T-helper 9 cell (primary cell): ENCODE measurements around the gene KRT12.

Experiments used
- DNase-seq: peaks from one replicate; pipeline ENCODE4 v3.0.0-alpha.2; 2020

KRT12 gene

GRCh38 chr17:40843242-40843641 is 23.8 kb downstream of the KRT12 start:
- no peak for DNase-seq

- DNase-seq = no peak
These were observed 25.8 kb downstream of the KRT12 start for GRCh38 chr17:40841246-40841645.

- DNase-seq = no peak
These were observed 27.8 kb downstream of the KRT12 start for GRCh38 chr17:40839194-40839593.

GRCh38 chr17:40836020-40836419 is 31.0 kb downstream of the KRT12 start:
- no peak for DNase-seq

GRCh38 chr17:40833882-40834281 is 33.1 kb downstream of the KRT12 start:
- no peak for DNase-seq

- no peak for DNase-seq
These were observed 34.2 kb downstream of the KRT12 start for GRCh38 chr17:40832840-40833239.

GRCh38 chr17:40830085-40830776 is 36.8 kb downstream of the KRT12 start:
- no peak for DNase-seq

- DNase-seq = no peak
These were observed 38.5 kb downstream of the KRT12 start for GRCh38 chr17:40828454-40829044.

- no peak for DNase-seq
These were observed 39.1 kb downstream of the KRT12 start for GRCh38 chr17:40827746-40828453.

- no peak for DNase-seq
These were observed 41.4 kb downstream of the KRT12 start for GRCh38 chr17:40825599-40825998.

- no peak for DNase-seq
These were observed 42.8 kb downstream of the KRT12 start for GRCh38 chr17:40824015-40824832.

- DNase-seq = no peak
These were observed 44.8 kb downstream of the KRT12 start, which contains the start of gene KRT10 for GRCh38 chr17:40822132-40822812. KRT10 (minus strand) TSS chr17:40822614; CDS start chr17:40822585, 29 bp downstream.

GRCh38 chr17:40821536-40821935 is 45.5 kb downstream of the KRT12 start:
- no peak for DNase-seq

GRCh38 chr17:40820228-40820838 is 46.7 kb downstream of the KRT12 start:
- DNase-seq = no peak

- DNase-seq = no peak
These were observed 47.4 kb downstream of the KRT12 start for GRCh38 chr17:40819528-40820125.

GRCh38 chr17:40818733-40819527 is 48.1 kb downstream of the KRT12 start:
- peak; percentile 73 for DNase-seq

- DNase-seq = no peak
These were observed 48.7 kb downstream of the KRT12 start for GRCh38 chr17:40818343-40818732.

- no peak for DNase-seq
These were observed 49.8 kb downstream of the KRT12 start for GRCh38 chr17:40817103-40817682.

- DNase-seq = no peak
These were observed 50.5 kb downstream of the KRT12 start for GRCh38 chr17:40816569-40816968.

GRCh38 chr17:40815381-40815780 is 51.6 kb downstream of the KRT12 start:
- DNase-seq = no peak
